Nucleus accumbens (tissue), 56 donors: Measurements from ENCODE around the gene COPZ2.
A peak's percentile ranks its signal among the peaks of the same experiment; 100 is the strongest.
"Not testable (repeated sequence)": the region's sequence is repeated elsewhere in the genome, so short reads cannot be mapped to it uniquely, and the experiment has no call there.

Experiments
- DNase-seq, 56 donors: peaks; one replicate each; lab custom pipeline; 2025; lab: John Stamatoyannopoulos, UW

Gene COPZ2

GRCh38 chr17:48012151-48012520 lies 25.5 kb downstream of the COPZ2 start:
- DNase-seq, result peak in 30 of 56 donors; percentile 8 to 69 (median 33)

- DNase-seq, result peak in 1 of 56 donors; percentile 12
These were observed 26.0 kb downstream of the COPZ2 start for GRCh38 chr17:48011405-48012150.

GRCh38 chr17:48010193-48010592 lies 27.4 kb downstream of the COPZ2 start:
- DNase-seq, result no peak

GRCh38 chr17:48006936-48007709 lies 30.5 kb downstream of the COPZ2 start:
- no peak for DNase-seq

- DNase-seq, result no peak
These were observed 32.6 kb downstream of the COPZ2 start for GRCh38 chr17:48004983-48005382.

DNA sequence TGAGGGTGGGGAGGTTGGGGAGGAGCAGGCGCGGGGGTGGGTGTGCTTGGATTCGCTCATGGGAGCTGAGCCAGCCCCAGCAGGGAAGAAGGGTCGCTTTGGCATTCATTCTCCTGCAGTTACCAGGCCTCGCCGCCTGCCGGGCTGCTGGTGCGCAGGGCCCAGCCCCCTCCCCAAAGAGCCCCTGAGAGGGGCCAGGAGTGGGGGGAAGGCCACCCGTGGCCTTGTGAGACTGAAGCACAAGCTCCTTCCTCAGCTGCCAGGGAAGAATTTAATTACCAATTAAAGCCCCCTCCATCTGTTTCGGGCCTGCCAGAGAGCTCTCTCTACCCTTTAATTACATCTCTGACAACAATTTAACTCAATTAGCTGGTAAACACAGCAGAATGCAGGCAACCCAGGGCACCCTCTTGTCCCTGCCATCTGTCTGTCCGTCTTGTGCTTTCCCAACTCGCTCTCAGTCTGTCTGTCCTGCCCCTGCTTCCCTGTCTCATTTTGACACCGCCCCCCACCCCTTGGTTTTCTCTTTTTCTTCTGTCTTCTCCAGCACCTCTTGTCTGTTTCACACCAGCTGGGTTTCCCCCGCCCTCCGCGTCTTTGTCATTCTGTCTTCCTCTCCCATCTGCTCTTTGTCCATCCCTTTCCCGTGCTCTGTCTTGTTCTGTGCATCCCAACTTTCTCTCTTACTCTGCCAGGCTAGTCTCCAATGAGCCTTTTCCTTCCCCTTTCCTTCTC lies 34.0 kb downstream of the COPZ2 start:
- DNase-seq, result peak in 12 of 56 donors; percentile 15 to 83 (median 58)

GRCh38 chr17:48002916-48003416 lies 34.6 kb downstream of the COPZ2 start:
- DNase-seq, result peak in 35 of 56 donors; percentile 15 to 83 (median 54)

DNA sequence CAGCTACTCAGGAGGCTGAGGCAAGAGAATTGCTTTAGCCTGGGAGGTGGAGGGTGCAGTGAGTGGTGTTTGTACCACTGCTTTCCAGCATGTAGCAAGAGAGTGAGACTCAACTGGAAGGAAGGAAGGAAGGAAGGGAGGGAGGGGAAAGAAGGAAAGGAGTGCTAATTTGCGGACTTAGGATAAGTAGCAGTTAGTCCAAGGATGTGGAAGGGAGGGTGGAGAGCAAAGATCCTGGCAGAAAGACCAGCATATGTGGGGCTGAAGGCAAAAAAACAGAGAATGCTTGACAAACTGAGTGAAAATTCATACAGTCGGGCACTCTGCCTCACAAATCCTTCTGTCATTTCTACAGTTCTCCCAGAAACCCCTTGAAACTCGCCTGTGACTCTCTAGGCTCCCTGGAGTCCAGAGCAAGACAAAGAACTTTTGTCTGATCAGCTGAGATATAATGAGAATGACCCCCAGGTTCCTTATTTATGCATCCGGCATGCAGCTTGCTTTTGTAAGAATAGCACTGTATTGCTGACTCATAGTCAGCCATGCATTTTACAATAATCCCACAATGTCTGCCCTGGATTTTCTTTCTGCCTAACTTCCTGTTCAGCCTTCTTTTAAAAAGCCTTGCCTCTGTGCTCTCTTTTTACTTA lies 35.2 kb downstream of the COPZ2 start:
- DNase-seq, result peak in 2 of 56 donors; percentile 23 to 46

DNA sequence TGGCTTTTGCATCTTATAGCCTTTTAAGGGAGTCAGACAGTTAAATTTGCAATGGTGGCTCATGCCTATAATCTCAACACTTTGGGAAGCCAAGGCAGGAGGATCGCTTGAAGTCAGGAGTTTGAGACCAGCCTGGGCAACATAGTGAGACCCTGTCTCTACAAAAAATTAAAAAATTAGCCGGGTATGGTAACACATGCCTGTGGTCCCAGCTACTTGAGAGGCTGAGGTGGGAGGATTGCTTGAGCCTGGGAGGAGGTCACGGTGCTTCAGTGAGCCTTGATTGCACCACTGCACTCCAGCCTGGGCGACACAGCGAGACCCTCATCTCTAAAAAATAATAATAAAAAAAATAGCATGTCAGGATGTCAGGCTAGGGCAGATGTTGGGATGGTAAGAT lies 35.9 kb downstream of the COPZ2 start:
- DNase-seq, result not testable (repeated sequence)

DNA sequence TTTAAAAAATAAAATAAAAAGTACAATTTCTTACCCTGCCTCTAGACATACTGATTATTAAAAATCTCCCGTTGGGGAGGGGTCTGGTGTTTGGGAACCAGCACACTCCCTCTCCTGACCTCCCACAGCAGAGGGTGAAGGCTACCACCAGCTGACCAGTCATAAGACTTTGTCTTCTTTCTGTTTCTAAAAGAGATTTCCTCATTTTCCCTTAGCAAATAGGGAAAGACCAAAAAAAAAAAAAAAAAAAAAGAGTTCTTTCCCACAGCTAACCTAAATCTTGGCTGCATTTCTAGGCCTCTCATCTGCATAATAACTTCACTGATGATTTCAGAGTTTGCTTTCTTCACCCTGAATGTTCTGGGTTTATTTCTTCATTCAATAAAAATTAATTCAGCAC lies 36.4 kb downstream of the COPZ2 start:
- no peak for DNase-seq

GRCh38 chr17:47999582-47999981 lies 38.0 kb downstream of the COPZ2 start:
- DNase-seq, result no peak

DNA sequence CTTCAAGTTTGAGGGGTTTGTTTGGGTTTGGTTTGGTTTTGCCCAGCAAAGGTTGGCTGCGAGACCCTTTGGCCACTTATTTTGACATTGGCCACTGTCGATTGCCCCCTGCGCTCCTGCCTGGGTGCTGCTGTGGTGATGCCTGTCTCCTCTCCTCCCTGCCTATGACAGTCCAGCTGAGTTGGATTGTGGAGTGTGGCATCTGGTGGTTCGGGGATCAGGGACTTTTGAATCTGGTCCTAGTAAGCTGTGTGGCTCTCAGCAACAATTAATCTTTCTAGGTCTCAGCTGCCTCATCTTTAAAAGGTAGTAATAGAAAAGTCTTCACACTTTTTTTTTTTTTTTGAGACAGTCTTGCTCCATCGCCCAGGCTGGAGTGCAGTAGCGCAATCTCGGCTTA lies 39.6 kb downstream of the COPZ2 start:
- no peak for DNase-seq

GRCh38 chr17:47997586-47997985 lies 40.0 kb downstream of the COPZ2 start:
- DNase-seq, result no peak

DNA sequence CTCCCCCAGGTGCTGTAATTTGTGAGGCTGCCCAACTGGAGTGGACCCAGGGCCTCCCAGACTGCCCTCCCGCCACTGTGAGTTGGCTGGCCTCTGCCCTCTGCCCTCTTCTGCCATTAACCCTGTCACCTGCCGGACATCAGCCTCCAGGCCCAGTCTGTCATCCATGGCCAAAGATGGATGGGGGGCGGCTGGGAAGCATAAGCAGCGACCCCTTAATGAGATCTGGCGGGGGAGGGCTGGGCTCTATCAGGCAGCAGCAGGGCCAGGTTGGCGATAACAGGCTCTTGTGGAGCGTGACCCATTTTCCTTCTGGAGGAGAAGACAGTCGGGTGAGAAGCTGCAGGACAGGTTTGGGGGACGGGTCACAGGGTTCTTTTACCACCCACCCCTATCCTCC lies 41.4 kb downstream of the COPZ2 start:
- no peak for DNase-seq

DNA sequence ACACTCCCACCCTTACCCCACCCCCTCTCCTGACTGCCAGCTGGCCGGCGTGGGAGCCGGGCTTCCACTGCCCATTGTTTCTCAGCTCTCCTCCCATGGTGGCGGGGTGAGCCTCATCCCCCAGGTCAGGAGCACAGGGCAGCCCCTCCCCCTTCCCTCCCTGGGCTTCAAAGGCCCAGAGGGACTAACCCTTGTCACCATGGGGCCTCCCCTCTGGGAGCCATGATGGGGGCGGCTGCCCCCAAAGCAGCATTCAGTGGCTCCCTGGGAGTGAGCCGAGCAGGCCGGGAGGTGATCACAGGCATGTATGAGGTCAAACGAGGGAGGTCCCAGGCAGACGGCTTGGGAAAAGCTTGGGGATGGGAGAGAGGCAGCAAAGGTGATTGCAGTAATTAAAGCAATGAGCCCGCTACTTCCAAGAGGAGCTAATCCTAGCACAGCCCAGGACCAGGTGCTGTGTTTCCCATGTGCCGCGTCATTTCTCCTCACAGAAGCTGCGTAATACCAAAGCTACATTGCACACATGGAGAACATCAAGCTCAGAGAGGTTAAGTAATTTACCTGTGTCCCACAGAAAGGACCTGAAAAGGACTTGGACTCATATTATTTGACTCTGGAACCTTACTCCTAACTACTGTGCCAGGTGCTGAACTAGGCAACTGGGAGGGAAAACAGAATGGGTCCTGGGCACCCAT lies 42.2 kb downstream of the COPZ2 start:
- DNase-seq, result no peak

- no peak for DNase-seq
These were observed 42.9 kb downstream of the COPZ2 start for GRCh38 chr17:47994724-47995123.

- no peak for DNase-seq
These were observed 43.6 kb downstream of the COPZ2 start for GRCh38 chr17:47993964-47994363.

- no peak for DNase-seq
These were observed 44.5 kb downstream of the COPZ2 start for GRCh38 chr17:47993031-47993564.

- no peak for DNase-seq
These were observed 45.4 kb downstream of the COPZ2 start for GRCh38 chr17:47992216-47992615.
